ENCODE data around the gene ZNF785. TPM values are rescaled to one million over a fixed set of nuclear protein-coding genes. Genes with fewer than 3 reads are reported as not detected.

The ZNF785 gene
- total and polyA plus RNA-seq, 7 donors: 0.92 to 19.9 (median 7.8) TPM

- peaks cover 7 to 54% (median 19%) of the 10 kb centered on the region in 4 donors for H3K36me3 ChIP-seq
Observed at GRCh38 chr16:30582611-30583340, 2.7 kb downstream of the ZNF785 start.

GRCh38 chr16:30581457-30581856 lies 4.0 kb downstream of the ZNF785 start:
- H3K27ac ChIP-seq: no peak overlapping the region
- no peaks in the 10 kb centered on the region for H3K27me3 ChIP-seq
- 85 to 93% methylated on average over 7 of the region's 7 CpGs for WGBS, 2 donors
- no peaks in the 10 kb centered on the region for H3K9me3 ChIP-seq
- intact Hi-C loops (cut with DNase I): no loop called here
- TF ChIP-seq POLR2A (IDR thresholded peaks at IDR 0.05) (no peak), POLR2AphosphoS5 (IDR thresholded peaks at IDR 0.05) (no peak), CTCF (IDR thresholded peaks at IDR 0.05) (no peak), EP300 (IDR thresholded peaks at IDR 0.05) (no peak)
- no peak for DNase-seq
- H3K4me3 ChIP-seq: no peak overlapping the region
- H3K36me3 ChIP-seq: peaks cover 7 to 57% (median 19%) of the 10 kb centered on the region in 4 donors
- peaks cover 0 to 29% (median 28%) of the 10 kb centered on the region in 4 donors for H3K4me1 ChIP-seq

More at GRCh38 chr16:30582611-30583340, 2.7 kb downstream of the ZNF785 start:
- Histone ChIP-seq H3K27ac (no peak overlapping the region), H3K27me3 (no peaks in the 10 kb centered on the region), H3K4me3 (no peak overlapping the region), H3K4me1 (peaks cover 0 to 29% (median 28%) of the 10 kb centered on the region in 4 donors), H3K9me3 (no peaks in the 10 kb centered on the region)
- DNase-seq: no peak
- TF ChIP-seq CTCF (IDR thresholded peaks at IDR 0.05) (no peak), POLR2AphosphoS5 (IDR thresholded peaks at IDR 0.05) (no peak), POLR2A (IDR thresholded peaks at IDR 0.05) (no peak), EP300 (IDR thresholded peaks at IDR 0.05) (no peak)
- intact Hi-C loops (cut with DNase I): no loop called here
- WGBS, 2 donors: 97% methylated on average over 48 of the region's 48 CpGs

GRCh38 chr16:30574678-30575077 lies 10.8 kb downstream of the ZNF785 start:
- DNase-seq: no peak
- Histone ChIP-seq H3K27ac (no peak overlapping the region), H3K4me3 (no peak overlapping the region), H3K4me1 (peaks cover 0 to 24% (median 21%) of the 10 kb centered on the region in 4 donors), H3K36me3 (peaks cover 0 to 26% (median 0%) of the 10 kb centered on the region in 4 donors), H3K27me3 (no peaks in the 10 kb centered on the region), H3K9me3 (no peaks in the 10 kb centered on the region)
- TF ChIP-seq POLR2A (IDR thresholded peaks at IDR 0.05) (no peak), CTCF (IDR thresholded peaks at IDR 0.05) (no peak), POLR2AphosphoS5 (IDR thresholded peaks at IDR 0.05) (no peak), EP300 (IDR thresholded peaks at IDR 0.05) (no peak)
- intact Hi-C loops (cut with DNase I): loop anchor here (5.0 kb wide), 2 partner anchors 42 to 58 kb away; partner anchors contain the start of gene ZNF747
- 25 to 73% methylated on average over 1 of the region's 1 CpG for WGBS, 2 donors

- peak within 1 kb of the TSS; percentile 42 to 95 (median 84) for H3K4me3 ChIP-seq
- peaks cover 0 to 6% (median 0%) of the 10 kb centered on the region in 4 donors for H3K36me3 ChIP-seq
- H3K9me3 ChIP-seq: no peaks in the 10 kb centered on the region
- intact Hi-C loops (cut with DNase I): loop anchor here (1.0 to 5.0 kb wide), 5 partner anchors 13 to 87 kb away; partner anchors contain the start of genes FBRS, ZNF747, ZNF764 and ZNF785
- 0% methylated on average over 67 of the region's 67 CpGs for WGBS, 2 donors
- H3K27ac ChIP-seq: peak within 1 kb of the TSS; percentile 94 to 98 (median 97)
- peaks cover 0 to 24% (median 21%) of the 10 kb centered on the region in 4 donors for H3K4me1 ChIP-seq
- H3K27me3 ChIP-seq: no peaks in the 10 kb centered on the region
- TF ChIP-seq POLR2A (IDR thresholded peaks at IDR 0.05) (peak; percentile 33 to 66), CTCF (IDR thresholded peaks at IDR 0.05) (no peak), POLR2AphosphoS5 (IDR thresholded peaks at IDR 0.05) (peak; percentile 70 to 87 (median 80)), EP300 (IDR thresholded peaks at IDR 0.05) (no peak)
- DNase-seq: peak; percentile 99
Observed at GRCh38 chr16:30571445-30572322, 13.8 kb downstream of the ZNF785 start, which contains the start of gene ZNF688. TSS of gene ZNF688 (minus strand) at chr16:30571714. CDS start at chr16:30571629, 85 bp downstream.
